Renal cortex interstitium (tissue), 11 donors: ENCODE results near the gene RXFP4. TPM values are rescaled to one million over a fixed set of nuclear protein-coding genes. Genes with fewer than 3 reads are reported as not detected.
"Not testable (repeated sequence)": the region's sequence is repeated elsewhere in the genome, so short reads cannot be mapped to it uniquely, and the experiment has no call there.

Experiments used
- DNase-seq, 11 donors: peaks; one replicate each; pipeline ENCODE4 v3.0.0-alpha.2; 2013; ENCODE audit warnings: low read depth in 9 of 11, low spot score in 4 of 11; ENCODE audit errors: extremely low read depth in 1 of 11
- polyA plus RNA-seq, 3 donors: library from polyadenylated mRNA; unstranded; fragments of 120-200 nt; gene quantifications; one replicate each; pipeline ENCODE4 v1.2.1, GENCODE V29; 2013; ENCODE audit not compliant: insufficient read length in 3 of 3

The RXFP4 gene
- polyA plus RNA-seq, 3 donors = 0.09 to 0.25 TPM; not detected in 1

DNA sequence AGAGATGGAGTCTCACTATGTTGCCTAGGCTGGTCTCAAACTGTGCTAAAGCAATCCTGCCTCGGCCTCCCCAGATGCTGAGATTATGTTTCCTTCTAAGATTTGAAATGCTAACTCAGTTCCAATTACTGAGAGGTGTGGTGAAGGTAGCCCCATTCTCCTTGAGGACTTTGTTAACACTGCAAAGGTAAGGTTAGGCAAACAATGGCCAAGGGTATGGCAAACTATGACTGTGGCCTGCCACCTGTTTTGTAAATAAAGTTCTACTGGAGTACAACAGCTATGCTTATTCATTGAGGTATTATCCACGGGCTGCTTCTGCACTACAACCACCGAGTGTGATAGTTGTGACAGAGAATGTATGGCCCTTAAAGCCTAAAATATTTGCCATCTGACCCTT, 20.7 kb upstream of the RXFP4 start:
- DNase-seq = no peak

DNA sequence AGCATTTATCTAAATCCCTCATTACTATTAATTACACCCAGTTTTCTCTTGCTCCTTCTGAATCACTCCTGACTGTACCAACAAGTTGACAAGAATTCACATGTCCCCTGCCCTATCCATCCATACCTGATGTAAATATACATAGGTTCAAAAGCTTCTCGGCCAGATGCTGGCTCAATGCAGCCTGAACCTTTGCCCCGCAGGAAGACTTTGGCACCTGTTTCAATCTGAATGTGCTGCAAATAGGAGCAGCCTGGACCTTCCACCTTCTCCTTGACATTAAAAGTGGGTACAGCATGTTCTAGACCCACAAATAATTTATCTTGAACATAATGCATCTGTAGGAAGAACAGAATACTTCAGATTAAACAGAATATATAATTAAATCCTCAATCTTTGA, 15.9 kb upstream of the RXFP4 start:
- DNase-seq = no peak

DNA sequence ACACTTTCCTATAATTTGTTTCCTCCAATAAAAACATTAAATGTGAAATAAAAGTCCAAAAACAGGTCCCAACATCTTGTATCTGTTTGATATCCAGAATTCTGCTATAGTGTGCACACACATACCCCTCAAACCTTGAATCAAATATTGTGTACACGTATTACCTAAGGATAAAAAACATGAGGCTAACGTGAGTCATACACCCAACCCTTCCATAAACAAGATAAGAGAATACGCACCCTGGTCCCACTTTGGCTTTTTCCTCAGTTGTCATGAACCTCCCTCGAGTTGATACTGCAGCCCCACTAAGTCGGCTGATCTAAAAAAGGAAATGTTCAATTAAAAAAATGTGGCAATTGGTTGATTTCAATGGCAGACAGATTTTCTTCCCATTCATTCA, 12.4 kb upstream of the RXFP4 start:
- DNase-seq = no peak

DNA sequence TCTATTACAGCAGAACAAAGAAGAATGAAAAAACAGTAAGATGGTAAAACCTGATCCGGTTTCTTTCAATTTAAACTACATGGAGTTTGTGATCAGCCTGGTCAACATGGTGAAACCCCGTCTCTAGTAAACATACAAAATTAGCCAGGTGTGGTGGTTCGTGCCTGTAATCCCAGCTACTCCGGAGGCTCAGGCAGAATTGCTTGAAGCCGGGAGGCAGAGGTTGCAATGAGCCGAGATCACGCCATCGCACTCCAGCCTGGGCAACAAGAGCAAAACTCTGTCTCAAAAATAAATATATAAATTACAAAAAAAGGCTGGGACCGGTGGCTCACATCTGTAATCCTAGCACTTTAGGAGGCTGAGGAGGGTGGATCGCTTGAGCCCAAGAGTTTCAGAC, 10.7 kb upstream of the RXFP4 start:
- DNase-seq = not testable (repeated sequence)

DNA sequence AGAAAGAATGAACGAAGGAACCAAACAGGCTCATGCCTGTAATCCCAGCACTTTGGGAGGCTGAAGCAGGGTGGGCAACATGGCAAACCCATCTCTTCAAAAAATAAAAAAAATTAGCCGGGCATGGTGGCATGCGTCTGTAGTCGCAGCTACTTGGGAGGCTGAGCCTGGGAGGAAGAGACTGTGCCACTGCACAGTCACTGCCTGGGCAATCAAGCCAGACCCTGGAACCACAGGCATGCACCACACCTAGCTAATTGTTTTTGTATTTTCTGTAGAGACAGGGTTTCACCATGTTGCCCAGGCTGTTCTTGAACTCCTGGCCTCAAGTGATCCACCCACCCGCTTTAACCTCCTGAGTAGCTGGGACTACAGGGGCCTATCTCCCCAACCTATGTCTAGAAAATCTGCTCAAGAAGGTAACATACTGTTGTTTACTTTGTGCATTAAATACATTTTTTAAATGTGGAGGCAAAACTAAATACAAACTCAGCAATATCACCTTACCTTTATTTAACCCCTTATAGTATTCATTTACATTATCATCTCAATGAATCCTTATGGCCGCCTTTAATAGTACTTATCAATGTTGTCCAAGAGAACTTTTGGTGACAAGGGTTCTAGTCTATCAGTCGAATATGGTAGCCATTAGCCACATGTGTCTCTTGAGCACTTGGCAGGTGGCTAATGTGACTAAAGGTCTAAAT, 10.0 kb upstream of the RXFP4 start:
- DNase-seq = no peak

DNA sequence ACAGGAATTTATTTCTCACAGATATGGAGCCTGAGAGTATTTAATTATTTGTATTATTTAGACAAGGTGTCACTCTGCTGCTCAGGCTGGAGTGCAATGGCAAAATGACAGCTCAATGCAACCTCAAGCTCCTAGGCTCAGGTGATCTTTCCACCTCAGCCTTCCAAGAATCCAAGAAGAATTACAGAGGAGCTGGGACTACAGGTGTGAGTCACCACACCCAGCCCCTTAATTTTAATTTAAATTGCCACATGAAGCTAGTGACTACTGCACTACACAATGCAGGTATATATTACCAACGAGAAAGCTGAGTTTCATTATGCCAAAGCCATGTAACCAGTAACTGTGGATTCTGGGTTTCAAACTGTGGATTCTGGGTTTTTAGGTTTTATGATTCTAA, 9.4 kb upstream of the RXFP4 start:
- DNase-seq = no peak

DNA sequence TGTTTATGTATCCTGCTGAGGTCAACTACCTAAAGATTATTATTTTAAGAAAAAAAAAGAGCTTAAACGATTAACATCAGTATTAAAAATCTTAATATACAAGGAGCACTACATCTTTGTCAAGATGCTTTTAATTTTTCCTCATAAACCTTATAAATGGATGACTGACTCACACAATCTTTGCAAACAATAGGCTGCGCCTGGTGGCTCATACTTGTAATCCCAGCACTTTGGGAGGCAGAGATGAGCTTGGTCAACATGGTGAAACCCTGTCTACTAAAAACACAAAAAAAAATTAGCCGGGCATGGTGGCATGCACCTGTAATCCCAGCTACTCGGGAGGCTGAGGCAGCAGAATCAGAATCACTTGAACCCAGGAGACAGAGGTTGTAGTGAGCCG, 9.0 kb upstream of the RXFP4 start:
- no peak for DNase-seq

DNA sequence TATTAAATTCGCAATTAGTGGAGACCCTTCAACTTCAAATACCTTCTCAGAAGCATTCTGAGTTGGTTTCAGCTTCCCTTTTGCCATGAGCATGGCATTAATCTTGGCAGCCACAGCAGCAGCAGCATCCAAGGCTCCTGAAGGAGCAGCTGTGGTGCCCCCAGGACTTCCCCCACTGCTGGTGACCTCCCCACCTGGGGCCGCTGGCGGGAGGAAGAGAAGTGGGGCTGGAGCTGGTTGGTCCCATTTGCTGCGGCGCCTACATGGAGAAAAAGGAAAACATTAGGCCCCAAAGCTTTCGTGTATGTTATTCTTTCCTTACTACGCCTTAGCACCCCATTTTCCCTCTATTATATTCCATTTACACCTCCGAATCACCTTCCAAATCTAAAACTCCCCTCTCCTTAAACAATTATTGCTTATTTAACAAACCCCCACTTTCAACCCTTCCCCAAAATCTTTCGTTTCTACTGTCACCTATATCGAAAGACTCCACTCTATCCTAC, 7.8 kb upstream of the RXFP4 start:
- DNase-seq = no peak

DNA sequence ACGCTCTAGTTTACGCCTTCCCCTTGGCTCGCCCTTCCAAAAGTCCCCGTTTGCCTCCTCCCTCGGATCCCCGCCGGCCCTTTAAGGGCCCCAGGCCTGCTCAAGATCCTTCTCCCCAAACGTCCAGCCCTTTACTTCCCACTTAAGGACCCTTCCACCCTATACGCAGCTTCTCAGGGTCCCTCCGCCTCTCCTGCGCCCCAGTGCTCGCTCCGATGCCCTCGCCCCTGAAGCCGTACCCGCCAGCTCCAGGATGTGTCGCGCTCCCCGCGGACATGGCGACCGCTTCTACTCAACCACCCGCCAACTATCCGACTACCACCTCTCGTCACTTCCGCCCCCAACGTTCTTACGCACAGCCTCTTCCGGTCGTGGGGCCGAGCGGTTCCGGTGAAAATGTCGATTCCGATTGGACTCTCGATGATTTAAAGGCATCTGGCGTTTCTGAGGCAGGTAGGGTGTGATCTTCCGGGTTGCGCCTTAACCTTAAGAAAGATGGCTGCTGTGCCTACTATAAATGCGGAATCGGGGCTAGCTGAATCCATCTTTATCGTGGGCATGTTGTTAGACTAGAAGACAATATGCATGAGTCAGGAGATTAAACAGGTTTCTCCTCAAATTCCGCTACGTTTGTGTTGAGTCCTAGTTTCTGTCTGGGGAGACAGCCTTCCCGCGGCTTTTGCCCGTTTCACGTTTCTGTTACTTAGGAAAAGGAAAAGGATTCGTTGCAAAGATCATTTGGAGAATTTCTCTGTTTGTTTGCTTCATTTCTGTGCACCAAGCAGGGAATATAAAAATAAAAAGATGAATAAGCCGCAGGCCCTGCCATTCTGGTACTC, 7.1 kb upstream of the RXFP4 start, which contains the start of gene KHDC4:
Gene KHDC4, minus strand, starts transcription at position 317 of the 839 bp plus-strand sequence. Its CDS starts 40 bp downstream, at position 277.
- DNase-seq = peak; percentile 97 to 99 (median 99)

DNA sequence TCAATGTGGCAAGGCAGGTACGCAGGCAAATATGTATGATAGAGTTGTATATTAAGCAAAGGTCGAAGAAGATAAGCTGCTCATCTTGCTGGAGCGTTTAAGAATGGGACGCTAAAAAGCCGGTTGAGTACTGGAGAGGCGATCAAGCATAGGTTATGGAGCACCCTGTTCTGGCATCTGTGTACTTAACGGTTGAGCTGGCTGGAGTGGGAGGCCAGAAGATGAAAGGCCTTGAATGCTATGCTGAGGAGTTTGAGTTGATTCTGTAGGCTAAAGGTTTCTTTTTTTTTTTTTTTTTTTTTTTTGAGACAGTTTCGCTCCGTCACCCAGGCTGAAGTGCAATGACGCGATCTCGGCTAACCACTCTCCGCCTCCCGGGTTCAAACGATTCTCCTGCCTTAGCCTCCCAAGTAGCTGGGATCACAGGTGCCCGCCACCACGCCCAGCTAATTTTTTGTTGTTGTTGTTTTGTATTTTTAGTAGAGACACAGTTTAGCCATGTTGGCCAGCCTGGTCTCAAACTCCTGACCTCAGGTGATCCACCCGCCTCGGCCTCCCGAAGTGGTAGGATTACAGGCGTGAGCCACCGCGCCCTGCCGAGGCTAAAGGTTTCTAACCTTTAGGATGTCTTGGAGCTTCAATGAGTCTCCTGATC, 6.4 kb upstream of the RXFP4 start:
- DNase-seq = no peak

DNA sequence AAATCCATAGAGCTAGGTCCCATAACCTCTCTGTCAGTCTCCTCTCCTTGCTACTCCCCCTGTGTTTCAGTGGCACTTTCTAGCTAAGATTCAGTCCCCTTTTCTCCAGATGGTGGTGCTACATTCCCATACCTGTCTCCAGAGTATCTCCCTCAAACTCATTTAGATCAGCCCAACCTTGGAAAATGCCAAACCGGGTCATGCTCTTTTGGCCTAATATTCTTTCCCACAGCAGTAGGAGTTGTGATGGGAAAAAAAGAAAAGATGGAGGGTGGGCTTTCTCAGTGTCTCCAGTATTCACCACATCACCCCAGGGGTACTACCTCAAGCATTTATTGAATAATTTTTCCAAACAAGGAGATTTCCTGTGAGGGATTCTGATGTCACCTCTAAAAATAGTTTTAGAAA, 3.2 kb upstream of the RXFP4 start:
- peak in 5 of 11 donors; percentile 59 to 73 (median 62) for DNase-seq

DNA sequence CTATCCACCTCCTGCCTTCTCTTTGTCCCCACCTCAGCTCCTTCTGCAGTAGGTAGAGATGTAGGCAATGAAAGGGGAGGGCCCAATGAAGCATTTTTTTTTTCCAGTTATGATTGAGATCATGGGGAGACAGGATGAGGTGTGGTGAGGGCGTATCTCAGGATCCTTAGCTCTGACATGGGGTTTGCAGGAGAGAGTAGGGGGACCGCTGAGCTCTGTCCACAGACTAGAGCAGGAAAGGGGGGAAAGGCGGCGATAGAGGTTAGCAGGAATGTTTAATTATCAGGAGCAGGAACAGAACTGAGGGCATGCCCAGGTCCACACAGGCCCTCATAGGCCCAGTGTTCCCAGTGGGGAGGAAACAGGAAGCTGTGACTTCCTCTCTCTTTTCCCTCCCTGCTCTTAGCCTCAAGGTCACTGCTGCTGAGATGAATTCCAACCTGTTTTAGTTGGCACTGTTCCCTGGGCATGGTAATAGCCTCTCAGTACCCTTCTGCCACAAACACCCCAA, 901 bp upstream of the RXFP4 start:
- DNase-seq = peak in 3 of 11 donors; percentile 60 to 62 (median 61)

DNA sequence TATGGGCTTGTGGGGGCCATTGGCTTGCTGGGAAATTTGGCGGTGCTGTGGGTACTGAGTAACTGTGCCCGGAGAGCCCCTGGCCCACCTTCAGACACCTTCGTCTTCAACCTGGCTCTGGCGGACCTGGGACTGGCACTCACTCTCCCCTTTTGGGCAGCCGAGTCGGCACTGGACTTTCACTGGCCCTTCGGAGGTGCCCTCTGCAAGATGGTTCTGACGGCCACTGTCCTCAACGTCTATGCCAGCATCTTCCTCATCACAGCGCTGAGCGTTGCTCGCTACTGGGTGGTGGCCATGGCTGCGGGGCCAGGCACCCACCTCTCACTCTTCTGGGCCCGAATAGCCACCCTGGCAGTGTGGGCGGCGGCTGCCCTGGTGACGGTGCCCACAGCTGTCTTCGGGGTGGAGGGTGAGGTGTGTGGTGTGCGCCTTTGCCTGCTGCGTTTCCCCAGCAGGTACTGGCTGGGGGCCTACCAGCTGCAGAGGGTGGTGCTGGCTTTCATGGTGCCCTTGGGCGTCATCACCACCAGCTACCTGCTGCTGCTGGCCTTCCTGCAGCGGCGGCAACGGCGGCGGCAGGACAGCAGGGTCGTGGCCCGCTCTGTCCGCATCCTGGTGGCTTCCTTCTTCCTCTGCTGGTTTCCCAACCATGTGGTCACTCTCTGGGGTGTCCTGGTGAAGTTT, 550 bp downstream of the RXFP4 start:
- no peak for DNase-seq

DNA sequence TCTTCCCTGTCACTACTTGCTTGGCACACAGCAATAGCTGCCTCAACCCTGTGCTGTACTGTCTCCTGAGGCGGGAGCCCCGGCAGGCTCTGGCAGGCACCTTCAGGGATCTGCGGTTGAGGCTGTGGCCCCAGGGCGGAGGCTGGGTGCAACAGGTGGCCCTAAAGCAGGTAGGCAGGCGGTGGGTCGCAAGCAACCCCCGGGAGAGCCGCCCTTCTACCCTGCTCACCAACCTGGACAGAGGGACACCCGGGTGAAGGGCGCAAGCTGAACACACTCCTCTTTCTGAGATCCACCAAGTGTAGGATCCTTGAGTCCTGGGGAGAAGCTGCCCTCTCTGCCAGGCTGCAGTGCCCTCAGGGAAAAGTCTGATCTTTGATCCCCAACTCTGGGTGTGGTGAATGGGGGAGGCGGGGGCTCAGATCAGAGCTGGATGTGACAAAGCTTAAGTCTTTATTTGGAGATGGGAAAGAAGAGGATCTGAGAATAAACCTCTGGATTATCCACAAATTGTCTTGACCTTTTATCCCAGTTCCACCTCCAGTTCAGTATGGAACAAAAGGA, 1.2 kb downstream of the RXFP4 start:
- no peak for DNase-seq

DNA sequence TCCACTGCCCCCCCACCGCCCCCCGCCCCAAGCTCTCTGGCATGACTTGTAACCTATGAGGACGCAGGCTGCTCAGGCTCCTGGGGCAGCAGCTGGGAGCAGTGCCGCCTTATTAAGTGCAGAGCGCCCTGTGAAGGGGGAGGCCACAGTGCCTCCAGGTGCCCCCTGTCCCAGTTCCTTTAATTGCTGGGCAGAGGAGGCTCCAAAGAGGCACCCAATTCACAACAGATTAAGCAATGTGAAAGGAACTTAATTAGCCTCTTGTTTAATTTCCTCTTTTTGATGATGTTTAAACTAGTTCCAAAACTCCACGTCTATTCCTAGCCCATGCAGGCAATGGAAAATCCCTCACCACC, 3.0 kb downstream of the RXFP4 start:
- DNase-seq = no peak

DNA sequence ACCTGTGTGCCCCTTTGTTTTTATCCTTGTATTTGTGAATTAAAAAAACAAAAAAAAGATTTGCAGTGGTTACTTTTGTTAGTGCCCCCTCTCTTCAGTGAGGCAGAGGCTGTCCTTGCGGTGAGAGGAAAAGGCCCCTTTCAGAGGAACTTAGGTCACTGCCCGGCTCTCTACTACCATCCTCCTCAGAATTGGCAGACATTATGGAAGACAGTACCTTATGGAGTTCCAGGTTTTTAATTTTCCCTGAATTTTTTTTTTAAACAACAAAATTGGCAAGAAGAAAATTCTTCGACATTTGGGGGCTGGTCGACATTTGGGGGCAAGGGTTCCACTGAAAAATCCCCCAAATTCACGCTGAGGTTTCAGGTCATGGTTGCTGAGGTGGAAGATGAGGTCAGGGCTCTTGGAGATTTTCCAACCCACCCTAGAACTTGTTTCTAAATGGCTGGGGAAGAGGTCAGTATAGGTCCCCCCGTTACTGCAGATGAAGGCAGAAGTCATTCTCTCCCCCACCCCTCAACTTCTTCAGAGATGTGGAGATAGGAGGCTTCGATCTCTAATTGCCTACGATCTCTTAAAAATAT, 5.3 kb downstream of the RXFP4 start:
- DNase-seq = no peak

DNA sequence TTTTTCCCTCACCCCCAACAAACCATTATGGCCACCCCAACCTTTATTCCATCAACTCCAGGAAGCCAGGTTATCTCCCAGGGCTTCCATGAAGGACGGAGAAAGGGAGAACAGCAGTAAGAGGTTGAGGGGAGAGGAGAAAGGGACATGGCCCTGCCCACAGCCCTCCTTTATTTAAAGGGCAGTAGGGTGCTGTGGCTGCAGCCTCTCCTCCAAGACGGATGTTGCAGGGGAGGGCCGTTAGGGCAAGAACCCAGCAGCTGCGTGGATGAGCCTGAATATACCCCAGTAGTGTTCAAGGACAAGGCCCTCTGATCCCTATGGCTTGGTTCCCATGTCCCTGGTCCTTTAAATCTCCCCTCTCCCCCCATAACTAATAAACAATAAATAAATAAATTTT, 5.9 kb downstream of the RXFP4 start:
- no peak for DNase-seq

DNA sequence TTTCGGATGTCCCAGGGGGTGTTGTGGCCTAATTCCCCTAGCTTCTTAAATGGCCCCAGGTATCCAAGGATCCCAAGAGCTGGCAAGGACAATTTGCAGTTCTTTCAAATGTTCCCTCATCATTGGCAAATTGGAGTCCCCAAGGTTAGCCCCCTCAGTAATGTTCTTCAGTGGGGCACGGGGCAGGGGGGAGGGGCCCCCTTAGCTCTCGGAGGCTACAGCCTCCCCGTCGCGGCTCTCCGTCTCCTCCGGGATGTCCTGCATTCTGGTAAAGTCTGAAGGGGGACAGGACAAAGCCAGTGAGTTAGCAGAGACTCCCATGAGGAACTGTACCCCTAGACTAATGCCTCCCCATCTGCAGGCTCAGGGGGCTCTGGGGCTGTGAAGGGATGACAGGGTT, 6.3 kb downstream of the RXFP4 start:
- no peak for DNase-seq
